Mesenchymal stem cell (in vitro differentiated cells and primary cell): ENCODE results near the gene HVCN1. TPM values are rescaled to one million over a fixed set of nuclear protein-coding genes. Genes with fewer than 3 reads are reported as not detected.
"Not testable (repeated sequence)": the region's sequence is repeated elsewhere in the genome, so short reads cannot be mapped to it uniquely, and the experiment has no call there.

Experiments
- DNase-seq: peaks from one replicate; pipeline ENCODE4 v3.0.0-alpha.2; 2013
- H2AFZ ChIP-seq: one replicate; pipeline ENCODE4 v1.6.1; 2013; ENCODE audit warnings: low read depth, mild to moderate bottlenecking, control low read depth, inconsistent platforms, low read length, moderate library complexity
- H2AK5ac ChIP-seq: 2 replicates; pipeline ENCODE4 v1.6.1; 2013; ENCODE audit warnings: low read length, moderate library complexity, mild to moderate bottlenecking, inconsistent platforms; ENCODE audit not compliant: severe bottlenecking
- H2BK120ac ChIP-seq: one replicate; pipeline ENCODE4 v1.6.1; 2013; ENCODE audit warnings: low read depth, mild to moderate bottlenecking, inconsistent platforms, low read length, moderate library complexity
- H2BK12ac ChIP-seq, 2 experiments: one replicate each; pipeline ENCODE4 v1.6.1; 2013; ENCODE audit warnings: inconsistent platforms in 2 of 2, low read length in 2 of 2, mild to moderate bottlenecking in 2 of 2, moderate library complexity in 2 of 2, control low read depth in 1 of 2
- H2BK15ac ChIP-seq: one replicate; pipeline ENCODE4 v1.6.1; 2013; ENCODE audit warnings: mild to moderate bottlenecking, low read depth, inconsistent platforms; ENCODE audit not compliant: poor library complexity, severe bottlenecking
- H2BK5ac ChIP-seq: 2 replicates; pipeline ENCODE4 v1.6.1; 2013; ENCODE audit warnings: low read depth, mild to moderate bottlenecking, low read length, control low read depth, inconsistent platforms; ENCODE audit not compliant: poor library complexity, severe bottlenecking
- H3K14ac ChIP-seq, 2 experiments: one replicate each; pipeline ENCODE4 v1.6.1; 2013; ENCODE audit warnings: inconsistent platforms in 2 of 2, low read length in 2 of 2, control low read depth in 1 of 2, mild to moderate bottlenecking in 1 of 2, moderate library complexity in 1 of 2
- H3K18ac ChIP-seq, 2 experiments: one replicate each; pipeline ENCODE4 v1.6.1; 2013; ENCODE audit warnings: inconsistent platforms in 2 of 2, low read length in 2 of 2, control low read depth in 1 of 2, low read depth in 1 of 2, mild to moderate bottlenecking in 1 of 2
- H3K23ac ChIP-seq, 2 experiments: one replicate each; pipeline ENCODE4 v1.6.1; 2013; ENCODE audit warnings: inconsistent platforms in 2 of 2, low read length in 2 of 2, mild to moderate bottlenecking in 2 of 2, moderate library complexity in 2 of 2, control low read depth in 1 of 2
- H3K27ac ChIP-seq: 2 replicates; pipeline ENCODE4 v1.5.1; 2013; ENCODE audit warnings: mild to moderate bottlenecking, moderate library complexity, low read length, control low read depth, inconsistent platforms; ENCODE audit not compliant: poor library complexity, severe bottlenecking
- H3K27me3 ChIP-seq, 2 experiments: 2 replicates each; pipeline versions ENCODE4 v1.6.1 to v1.7.0; 2013; ENCODE audit warnings: low read length in 2 of 2, mild to moderate bottlenecking in 2 of 2, moderate library complexity in 2 of 2, control low read depth in 1 of 2, inconsistent platforms in 1 of 2; ENCODE audit not compliant: control insufficient read depth in 1 of 2, insufficient read depth in 1 of 2
- H3K36me3 ChIP-seq, 2 experiments: 2 replicates each; pipeline versions ENCODE4 v1.6.1 to v1.7.0; 2013; ENCODE audit warnings: low read length in 2 of 2, control low read depth in 1 of 2, inconsistent platforms in 1 of 2, low read depth in 1 of 2, mild to moderate bottlenecking in 1 of 2; ENCODE audit not compliant: insufficient read depth in 2 of 2, control insufficient read depth in 1 of 2
- H3K4ac ChIP-seq, 2 experiments: one replicate each; pipeline ENCODE4 v1.6.1; 2013; ENCODE audit warnings: inconsistent platforms in 2 of 2, low read length in 2 of 2, mild to moderate bottlenecking in 2 of 2, moderate library complexity in 2 of 2, control low read depth in 1 of 2, low read depth in 1 of 2
- H3K4me1 ChIP-seq: 2 replicates; pipeline ENCODE4 v1.6.1; 2013; ENCODE audit warnings: low read depth, low read length, control low read depth; ENCODE audit not compliant: control insufficient read depth, insufficient read depth
- H3K4me2 ChIP-seq: 2 replicates; pipeline ENCODE4 v1.6.1; 2013; ENCODE audit warnings: low read length, mild to moderate bottlenecking, inconsistent platforms; ENCODE audit not compliant: poor library complexity, severe bottlenecking
- H3K4me3 ChIP-seq, 2 experiments: 2 replicates each; pipeline versions ENCODE4 v1.5.1 to v1.7.0; 2013; ENCODE audit warnings: low read length in 2 of 2, mild to moderate bottlenecking in 2 of 2, control low read depth in 1 of 2, low read depth in 1 of 2; ENCODE audit not compliant: insufficient read depth in 1 of 2
- H3K79me1 ChIP-seq: replicated peaks from 2 replicates; pipeline ENCODE4 v1.6.1; 2013; ENCODE audit warnings: mild to moderate bottlenecking, control low read depth, low read length, inconsistent platforms; ENCODE audit not compliant: poor library complexity, severe bottlenecking
- H3K9ac ChIP-seq: 2 replicates; pipeline ENCODE4 v1.7.0; 2013; ENCODE audit warnings: mild to moderate bottlenecking, low read length, moderate library complexity
- H3K9me3 ChIP-seq: 2 replicates; pipeline ENCODE4 v1.7.0; 2013; ENCODE audit warnings: mild to moderate bottlenecking, low read length; ENCODE audit not compliant: control insufficient read depth
- H4K8ac ChIP-seq: one replicate; pipeline ENCODE4 v1.6.1; 2013; ENCODE audit warnings: inconsistent platforms, mild to moderate bottlenecking, low read length, moderate library complexity
- H4K91ac ChIP-seq: one replicate; pipeline ENCODE4 v1.6.1; 2013; ENCODE audit warnings: mild to moderate bottlenecking, low read length, inconsistent platforms
- WGBS: methylation state at CpG from one replicate; pipeline ENCODE4 v1.1.7; 2013; ENCODE audit warnings: mixed read lengths; 5-methylcytosine and 5-hydroxymethylcytosine counted together
- small RNA-seq: library from polyadenylated mRNA; stranded (forward); fragments of <200 nt; extraction: miRNeasy Mini kit (QIAGEN cat#:217004); gene quantifications from one replicate; pipeline ENCODE3, GENCODE V24; 2013; ENCODE audit warnings: low read depth

HVCN1 gene

DNA sequence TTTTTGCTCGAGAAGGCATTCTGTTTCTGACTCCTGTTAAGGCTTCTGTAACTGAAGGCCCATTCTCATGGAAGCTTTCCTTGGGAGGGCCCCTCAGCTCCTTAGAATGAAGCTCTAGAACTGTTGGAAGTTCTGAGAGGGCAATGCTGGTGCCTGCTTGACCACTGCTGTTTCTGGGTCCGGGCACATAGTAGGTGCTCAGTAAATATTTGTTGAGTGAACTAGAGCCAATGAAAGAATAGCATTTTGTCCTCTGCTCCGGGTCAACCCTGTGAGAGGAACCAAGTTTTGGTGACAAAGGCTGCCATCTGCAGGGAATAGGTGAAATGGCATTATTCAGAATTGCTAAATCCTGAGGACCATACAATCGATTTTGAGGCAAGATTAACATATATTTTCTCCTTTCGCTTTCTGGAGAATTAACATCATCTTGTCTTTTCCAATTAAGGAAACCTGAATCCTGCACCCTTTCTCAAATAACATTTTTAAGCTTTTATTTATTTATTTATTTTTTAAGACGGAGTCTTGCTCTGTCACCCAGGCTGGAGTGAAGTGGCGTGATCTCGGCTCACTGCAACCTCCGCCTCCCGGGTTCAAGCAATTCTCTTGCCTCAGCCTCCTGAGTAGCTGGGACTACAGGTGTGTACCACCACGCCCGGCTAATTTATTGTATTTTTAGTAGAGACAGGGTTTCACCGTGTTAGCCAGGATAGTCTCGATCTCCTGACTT is 86.7 kb downstream of the HVCN1 start:
- H2AFZ ChIP-seq, H2BK15ac ChIP-seq, H3K27ac ChIP-seq, H4K8ac ChIP-seq, H3K36me3 ChIP-seq, H3K4ac ChIP-seq, H3K4me3 ChIP-seq, H3K9ac ChIP-seq, H3K23ac ChIP-seq, H3K18ac ChIP-seq, H3K27me3 ChIP-seq, H2BK120ac ChIP-seq, H2AK5ac ChIP-seq, H2BK5ac ChIP-seq, H3K4me1 ChIP-seq, H3K4me2 ChIP-seq, H3K14ac ChIP-seq, H2BK12ac ChIP-seq, H4K91ac ChIP-seq, H3K79me1 ChIP-seq, H3K9me3 ChIP-seq: not testable (repeated sequence)
- 57% methylated on average over 14 of the region's 14 CpGs for WGBS
- DNase-seq = peak; percentile 71

DNA sequence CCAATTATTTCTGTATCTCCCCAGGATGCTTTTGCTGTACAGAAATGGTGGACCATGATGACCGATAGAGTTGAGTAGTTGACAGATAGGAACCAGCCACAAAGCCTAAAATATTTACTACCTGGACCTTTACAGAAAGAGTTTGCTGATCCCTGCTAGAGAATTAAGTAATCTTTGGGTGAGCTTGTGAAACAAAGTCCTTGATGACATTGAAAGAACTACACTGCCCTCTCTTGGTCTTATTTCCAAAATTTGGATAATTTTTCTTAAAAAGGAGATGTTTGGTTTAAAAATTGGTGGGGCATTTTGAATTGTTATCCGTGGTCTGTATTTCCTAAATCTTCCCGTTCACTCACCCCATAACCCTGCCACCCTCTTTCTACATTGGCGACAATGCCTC is 88.7 kb downstream of the HVCN1 start:
- no peak overlapping the region for H3K18ac ChIP-seq
- H2AK5ac ChIP-seq = no peak overlapping the region
- no peak overlapping the region for H4K8ac ChIP-seq
- H2BK12ac ChIP-seq = no peak overlapping the region
- H2BK15ac ChIP-seq = no peak overlapping the region
- H3K79me1 ChIP-seq = no peaks in the 10 kb centered on the region
- no peaks in the 10 kb centered on the region for H3K4me1 ChIP-seq
- no peak overlapping the region for H2BK5ac ChIP-seq
- peak; percentile 75 for DNase-seq
- H3K14ac ChIP-seq = no peak overlapping the region
- H3K4me3 ChIP-seq = no peak overlapping the region
- no peaks in the 10 kb centered on the region for H3K9me3 ChIP-seq
- no peak overlapping the region for H3K4me2 ChIP-seq
- no peak overlapping the region for H3K23ac ChIP-seq
- no peak overlapping the region for H4K91ac ChIP-seq
- H3K36me3 ChIP-seq = no peaks in the 10 kb centered on the region
- no peak overlapping the region for H3K9ac ChIP-seq
- no peak overlapping the region for H2AFZ ChIP-seq
- no peak overlapping the region for H3K4ac ChIP-seq
- H3K27me3 ChIP-seq = no peaks in the 10 kb centered on the region
- no peak overlapping the region for H3K27ac ChIP-seq
- H2BK120ac ChIP-seq = no peak overlapping the region
- 83% methylated on average over 1 of the region's 4 CpGs for WGBS

DNA sequence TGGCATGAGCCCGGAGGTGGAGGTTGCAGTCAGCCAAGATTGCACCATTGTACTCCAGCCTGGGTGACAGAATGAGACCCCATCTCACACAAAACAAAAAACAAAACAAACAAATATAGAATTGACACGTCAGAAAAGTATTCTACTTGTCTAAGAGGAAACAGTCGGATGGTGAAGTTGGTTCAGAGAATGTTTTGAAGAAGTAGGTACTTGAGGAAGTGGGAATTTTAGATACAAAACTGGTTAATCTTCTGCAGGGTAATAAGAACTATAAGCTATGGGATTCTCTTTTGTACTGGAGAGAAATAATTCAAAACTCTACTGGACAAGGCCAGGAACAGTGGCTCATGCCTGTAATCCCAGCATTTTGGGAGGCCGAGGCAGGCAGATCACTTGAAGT is 89.6 kb downstream of the HVCN1 start:
- Histone ChIP-seq H3K4me1 (no peaks in the 10 kb centered on the region), H3K27me3 (no peaks in the 10 kb centered on the region), H3K79me1 (no peaks in the 10 kb centered on the region), H3K14ac (no peak overlapping the region), H3K4me3 (no peak overlapping the region), H3K23ac (no peak overlapping the region), H3K9ac (no peak overlapping the region), H4K8ac (no peak overlapping the region), H3K9me3 (no peaks in the 10 kb centered on the region), H2BK120ac (no peak overlapping the region), H2BK12ac (no peak overlapping the region), H3K4ac (no peak overlapping the region), H2AFZ (no peak overlapping the region), H3K18ac (no peak overlapping the region), H3K27ac (no peak overlapping the region), H3K4me2 (no peak overlapping the region), H3K36me3 (no peaks in the 10 kb centered on the region), H4K91ac (no peak overlapping the region), H2BK15ac (no peak overlapping the region), H2AK5ac (no peak overlapping the region), H2BK5ac (no peak overlapping the region)
- WGBS = 95% methylated on average over 3 of the region's 4 CpGs
- DNase-seq = no peak

Small RNA genes lying within 50 kb of the gene (small RNA-seq; reads per million reads assigned to genes)
- gene RN7SL387P = not detected
